ENCODE results near the gene C2orf72.

The C2orf72 gene

DNA sequence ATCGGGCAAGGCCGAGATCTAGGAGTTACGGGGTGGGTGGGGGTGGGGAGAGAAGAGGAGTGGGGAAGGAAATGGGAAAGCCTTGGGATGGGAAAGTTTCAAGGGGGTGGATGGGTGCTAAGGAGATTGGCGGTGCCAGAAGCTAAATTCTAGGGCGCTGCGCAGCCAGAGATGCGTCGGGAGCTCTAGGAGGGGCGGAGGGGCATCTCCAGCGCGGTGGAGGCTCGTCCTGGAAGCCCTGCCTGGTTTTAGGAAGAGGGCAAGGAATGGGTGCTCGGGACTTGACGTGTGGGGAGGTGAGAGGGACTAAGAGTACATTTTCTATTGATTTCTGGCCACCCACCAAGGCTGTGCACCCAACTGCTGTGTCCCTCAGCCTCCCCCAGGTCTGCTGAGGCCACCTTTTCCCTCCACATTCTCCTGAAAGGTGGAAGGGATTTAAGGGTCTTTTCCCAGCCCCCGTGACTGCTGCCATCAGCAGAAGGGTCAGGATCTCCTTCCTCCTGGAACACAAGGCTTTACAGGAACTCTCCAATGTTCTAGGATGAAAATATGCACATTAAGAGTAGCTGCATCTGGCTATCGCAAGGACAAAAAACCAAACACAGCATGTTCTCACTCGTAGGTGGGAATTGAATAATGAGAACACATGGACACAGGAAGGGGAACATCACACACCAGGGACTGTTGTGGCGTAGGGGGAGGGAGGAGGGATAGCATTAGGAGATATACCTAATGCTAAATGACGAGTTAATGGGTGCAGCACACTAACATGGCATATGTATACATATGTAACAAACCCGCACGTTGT is 1.4 kb downstream of the C2orf72 start:
- DNase-seq (ENCODE audit: low spot score), result no peak
- TF ChIP-seq, protein P1, sequence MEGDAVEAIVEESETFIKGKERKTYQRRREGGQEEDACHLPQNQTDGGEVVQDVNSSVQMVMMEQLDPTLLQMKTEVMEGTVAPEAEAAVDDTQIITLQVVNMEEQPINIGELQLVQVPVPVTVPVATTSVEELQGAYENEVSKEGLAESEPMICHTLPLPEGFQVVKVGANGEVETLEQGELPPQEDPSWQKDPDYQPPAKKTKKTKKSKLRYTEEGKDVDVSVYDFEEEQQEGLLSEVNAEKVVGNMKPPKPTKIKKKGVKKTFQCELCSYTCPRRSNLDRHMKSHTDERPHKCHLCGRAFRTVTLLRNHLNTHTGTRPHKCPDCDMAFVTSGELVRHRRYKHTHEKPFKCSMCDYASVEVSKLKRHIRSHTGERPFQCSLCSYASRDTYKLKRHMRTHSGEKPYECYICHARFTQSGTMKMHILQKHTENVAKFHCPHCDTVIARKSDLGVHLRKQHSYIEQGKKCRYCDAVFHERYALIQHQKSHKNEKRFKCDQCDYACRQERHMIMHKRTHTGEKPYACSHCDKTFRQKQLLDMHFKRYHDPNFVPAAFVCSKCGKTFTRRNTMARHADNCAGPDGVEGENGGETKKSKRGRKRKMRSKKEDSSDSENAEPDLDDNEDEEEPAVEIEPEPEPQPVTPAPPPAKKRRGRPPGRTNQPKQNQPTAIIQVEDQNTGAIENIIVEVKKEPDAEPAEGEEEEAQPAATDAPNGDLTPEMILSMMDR (IDR thresholded peaks at IDR 0.05; ENCODE audit: borderline replicate concordance, control extremely low read depth, extremely low read depth, insufficient read depth, missing control alignments), result no peak
- in situ Hi-C loops (cut with MboI; ENCODE audit: low sequenced_read_pairs, unreplicated experiment), result no loop called here

DNA sequence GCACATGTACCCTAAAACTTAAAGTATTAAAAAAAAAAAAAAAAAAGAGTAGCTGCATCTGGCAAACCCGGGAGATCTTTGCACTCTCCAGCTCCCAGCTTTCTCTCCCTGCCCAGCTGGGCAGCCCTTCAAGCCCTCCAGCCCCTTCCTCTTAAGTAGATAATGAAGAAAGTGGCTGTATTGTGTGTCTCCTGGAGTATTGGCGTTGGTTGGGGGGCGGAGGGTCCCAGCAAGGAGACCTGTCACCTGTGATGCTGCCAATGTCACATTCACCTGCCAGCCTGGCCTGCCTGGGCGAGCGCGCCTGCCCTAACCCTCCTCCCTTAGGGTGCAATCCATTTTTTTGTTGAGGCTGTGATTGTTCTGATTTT is 2.0 kb downstream of the C2orf72 start:
- in situ Hi-C loops (cut with MboI; ENCODE audit: low sequenced_read_pairs, unreplicated experiment), result no loop called here
- TF ChIP-seq, protein P1 (IDR thresholded peaks at IDR 0.05; ENCODE audit: borderline replicate concordance, control extremely low read depth, extremely low read depth, insufficient read depth, missing control alignments), result no peak
- DNase-seq (ENCODE audit: low spot score), result no peak

DNA sequence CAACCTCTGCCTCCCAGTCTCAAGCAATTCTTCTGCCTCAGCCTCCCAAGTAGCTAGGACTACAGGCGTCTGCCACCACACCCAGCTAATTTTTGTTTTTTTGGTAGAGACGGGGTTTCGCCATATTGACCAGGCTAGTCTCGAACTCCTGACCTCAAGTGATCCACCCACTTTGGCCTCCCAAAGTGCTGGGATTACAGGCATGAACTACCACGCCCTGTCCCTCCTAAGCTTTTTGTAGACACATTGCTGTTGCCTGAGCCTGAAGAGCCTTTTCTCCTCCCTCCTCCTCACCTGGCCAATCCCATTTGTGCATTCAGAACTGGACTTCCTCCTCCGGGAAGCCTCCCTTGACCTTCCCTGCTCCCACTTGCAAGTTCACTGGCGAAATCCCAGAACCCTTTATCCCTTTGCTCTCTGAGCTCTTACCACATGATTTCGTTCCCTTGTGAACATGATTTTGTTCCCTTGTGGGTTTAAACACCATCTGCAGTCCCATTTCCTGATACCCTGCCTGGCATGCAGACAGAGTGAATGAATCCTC is 2.6 kb downstream of the C2orf72 start:
- in situ Hi-C loops (cut with MboI; ENCODE audit: low sequenced_read_pairs, unreplicated experiment), result no loop called here

DNA sequence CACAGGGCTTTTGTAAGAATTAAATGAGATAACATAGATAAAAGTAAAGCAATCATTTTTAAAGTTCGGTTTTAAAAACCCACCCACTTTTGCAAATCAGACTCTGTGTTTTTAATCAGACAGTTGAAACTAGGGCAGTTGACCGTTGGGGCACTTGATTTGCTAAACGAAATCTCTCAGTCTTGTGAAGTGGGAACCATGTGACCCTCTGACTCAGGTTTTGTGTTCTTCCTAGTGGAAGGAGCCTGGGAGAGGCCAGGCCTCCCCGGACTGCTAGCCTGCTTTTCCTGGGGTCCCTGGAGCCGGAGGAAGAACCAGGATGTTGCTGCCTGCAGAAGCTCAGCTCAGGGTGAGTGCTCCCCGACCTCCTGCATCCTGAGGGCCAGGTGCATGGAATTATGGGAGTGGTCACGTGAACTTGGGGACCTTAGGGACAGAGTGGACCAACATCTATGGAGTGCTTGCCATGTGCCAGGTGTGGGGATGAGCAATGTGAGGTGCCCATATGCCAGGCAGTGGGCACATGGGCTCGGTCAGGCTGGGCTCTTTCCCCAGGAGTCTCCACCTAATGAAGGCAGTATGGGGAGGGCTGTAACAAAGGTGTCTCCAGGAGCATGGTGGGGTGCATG is 3.9 kb downstream of the C2orf72 start:
- TF ChIP-seq, protein P1 (IDR thresholded peaks at IDR 0.05; ENCODE audit: borderline replicate concordance, control extremely low read depth, extremely low read depth, insufficient read depth, missing control alignments), result no peak
- in situ Hi-C loops (cut with MboI; ENCODE audit: low sequenced_read_pairs, unreplicated experiment), result no loop called here
- DNase-seq (ENCODE audit: low spot score), result no peak

More for the DNA sequence above, 2.6 kb downstream of the C2orf72 start:
- DNase-seq (ENCODE audit: low spot score), result no peak
- TF ChIP-seq, protein P1 (IDR thresholded peaks at IDR 0.05; ENCODE audit: borderline replicate concordance, control extremely low read depth, extremely low read depth, insufficient read depth, missing control alignments), result no peak

DNA sequence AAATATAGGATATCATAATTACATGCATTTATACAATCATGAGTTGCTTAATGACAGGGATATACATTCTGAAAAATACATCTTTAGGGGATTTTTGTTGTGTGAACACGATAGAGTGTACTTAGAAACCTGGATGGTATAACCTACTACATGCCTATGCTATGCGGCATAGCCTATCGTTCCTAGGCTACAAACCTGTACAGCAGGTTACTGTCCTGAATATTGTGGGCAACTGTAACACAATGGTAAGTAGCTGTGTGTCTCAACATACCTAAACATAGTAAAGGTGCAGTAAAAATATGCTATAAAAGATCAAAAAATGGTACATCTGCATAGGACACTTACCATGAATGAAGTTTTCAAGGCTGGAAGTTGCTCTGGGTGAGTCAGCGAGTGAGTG is 6.5 kb downstream of the C2orf72 start:
- no peak for DNase-seq (ENCODE audit: low spot score)
- TF ChIP-seq, protein P1 (IDR thresholded peaks at IDR 0.05; ENCODE audit: borderline replicate concordance, control extremely low read depth, extremely low read depth, insufficient read depth, missing control alignments), result no peak
- in situ Hi-C loops (cut with MboI; ENCODE audit: low sequenced_read_pairs, unreplicated experiment), result no loop called here

DNA sequence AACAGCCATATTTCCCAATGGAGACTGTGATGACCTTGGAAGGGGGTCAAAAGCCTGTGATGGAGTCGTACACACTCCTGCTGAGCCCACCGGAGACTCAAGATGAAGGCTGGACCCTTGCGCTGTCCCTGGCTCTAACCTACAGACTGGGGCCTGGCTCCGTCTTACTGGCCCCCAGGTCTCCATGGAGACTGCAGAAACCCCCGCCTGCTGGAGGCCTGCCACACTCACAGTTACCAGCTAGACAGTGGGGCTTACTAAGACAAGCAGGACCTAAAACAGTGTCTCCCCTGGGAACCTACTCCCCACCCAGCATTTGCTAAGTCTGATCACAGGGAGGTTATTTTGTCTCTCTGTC is 9.6 kb downstream of the C2orf72 start:
- TF ChIP-seq, protein P1 (IDR thresholded peaks at IDR 0.05; ENCODE audit: borderline replicate concordance, control extremely low read depth, extremely low read depth, insufficient read depth, missing control alignments), result no peak
- in situ Hi-C loops (cut with MboI; ENCODE audit: low sequenced_read_pairs, unreplicated experiment), result no loop called here
- no peak for DNase-seq (ENCODE audit: low spot score)
